Fibroblast of lung (primary cell): ENCODE data around the gene WRAP73.

Source experiments
- EZH2 ChIP-seq: IDR thresholded peaks from 2 replicates; pipeline ENCODE4 v1.5.1; 2012; ENCODE audit warnings: low read length, control low read depth, mild to moderate bottlenecking; ENCODE audit errors: missing control alignments
- TF ChIP-seq, protein P1 (sequence below), 2 donors: IDR thresholded peaks in 1 of 2; conservative IDR thresholded peaks in 1 of 2; 1 replicate in 1 of 2; 2 replicates in 1 of 2; pipeline ENCODE4 v1.5.1; 2011 to 2012; ENCODE audit warnings: low read length in 2 of 2, control low read depth in 1 of 2, inconsistent platforms in 1 of 2, low read depth in 1 of 2, mild to moderate bottlenecking in 1 of 2

DNA sequence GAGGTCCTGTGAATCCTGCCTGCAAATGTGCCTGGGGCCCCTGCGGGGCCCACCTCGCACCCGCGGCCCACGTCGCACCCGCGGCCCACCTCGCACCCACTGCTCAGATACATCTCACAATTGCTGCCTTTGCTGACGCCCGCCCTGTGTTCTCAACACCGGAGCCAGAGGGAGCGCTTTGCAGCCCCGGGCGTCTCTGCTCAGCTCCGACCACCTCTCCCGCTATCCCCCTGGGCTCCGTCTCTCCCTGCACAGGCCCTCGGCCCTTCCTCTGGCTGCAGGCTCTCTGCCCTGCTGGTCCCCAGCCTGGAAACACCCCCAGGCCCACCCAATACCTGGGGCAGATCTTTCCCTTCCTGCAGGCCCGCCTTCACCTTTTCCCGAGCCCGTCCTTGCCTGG, 47.2 kb upstream of the WRAP73 start:
- TF ChIP-seq, protein P1, sequence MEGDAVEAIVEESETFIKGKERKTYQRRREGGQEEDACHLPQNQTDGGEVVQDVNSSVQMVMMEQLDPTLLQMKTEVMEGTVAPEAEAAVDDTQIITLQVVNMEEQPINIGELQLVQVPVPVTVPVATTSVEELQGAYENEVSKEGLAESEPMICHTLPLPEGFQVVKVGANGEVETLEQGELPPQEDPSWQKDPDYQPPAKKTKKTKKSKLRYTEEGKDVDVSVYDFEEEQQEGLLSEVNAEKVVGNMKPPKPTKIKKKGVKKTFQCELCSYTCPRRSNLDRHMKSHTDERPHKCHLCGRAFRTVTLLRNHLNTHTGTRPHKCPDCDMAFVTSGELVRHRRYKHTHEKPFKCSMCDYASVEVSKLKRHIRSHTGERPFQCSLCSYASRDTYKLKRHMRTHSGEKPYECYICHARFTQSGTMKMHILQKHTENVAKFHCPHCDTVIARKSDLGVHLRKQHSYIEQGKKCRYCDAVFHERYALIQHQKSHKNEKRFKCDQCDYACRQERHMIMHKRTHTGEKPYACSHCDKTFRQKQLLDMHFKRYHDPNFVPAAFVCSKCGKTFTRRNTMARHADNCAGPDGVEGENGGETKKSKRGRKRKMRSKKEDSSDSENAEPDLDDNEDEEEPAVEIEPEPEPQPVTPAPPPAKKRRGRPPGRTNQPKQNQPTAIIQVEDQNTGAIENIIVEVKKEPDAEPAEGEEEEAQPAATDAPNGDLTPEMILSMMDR (conservative IDR thresholded peaks at IDR 0.05 in 1 of 2, IDR thresholded peaks at IDR 0.05 in 1 of 2; ENCODE audit: low read depth in 1 of 2, low read length in 2 of 2): no peak
- TF ChIP-seq EZH2: no peak
